H1 (cell line): ENCODE measurements around the gene ABCA13. TPM values are rescaled to one million over a fixed set of nuclear protein-coding genes. Genes with fewer than 3 reads are reported as not detected.

Experiments used
- CTCF ChIA-PET: fragments of 300-600 bp; sonication (Branson Sonifier 250); formaldehyde crosslinking; loops from one replicate; lab custom pipeline; 2021; ENCODE audit not compliant: partially characterized antibody; lab: Charles Lee
- POLR2A ChIA-PET: fragments of 300-600 bp; sonication (Branson Sonifier 250); formaldehyde crosslinking; loops from one replicate; lab custom pipeline; 2021; ENCODE audit warnings: inconsistent platforms; ENCODE audit not compliant: partially characterized antibody; lab: Charles Lee
- DNase-seq, 2 experiments: peaks; one replicate each; pipeline versions ENCODE4 v3.0.0 to v3.0.0-alpha.2; 2010 to 2022; ENCODE audit warnings: low spot score in 2 of 2, low read depth in 1 of 2, mixed read lengths in 1 of 2
- FAIRE-seq: peaks from 2 replicates; lab custom pipeline; 2011; peaks lifted over from hg19 to GRCh38; lab: Jason Lieb, UNC
- H2AFZ ChIP-seq: 2 replicates; pipeline ENCODE4 v1.8.1; 2012; ENCODE audit warnings: low read length, inconsistent platforms
- H2AK5ac ChIP-seq: 2 replicates; pipeline ENCODE4 v1.6.1; 2013; ENCODE audit warnings: low read depth, low read length
- H2BK120ac ChIP-seq: replicated peaks from 2 replicates; pipeline ENCODE3; 2013; ENCODE audit warnings: low read depth, low read length, inconsistent platforms
- H2BK12ac ChIP-seq: 2 replicates; pipeline ENCODE4 v1.6.1; 2013; ENCODE audit warnings: low read depth, low read length
- H2BK15ac ChIP-seq: 2 replicates; pipeline ENCODE4 v1.6.1; 2013; ENCODE audit warnings: low read length
- H2BK20ac ChIP-seq: 2 replicates; pipeline ENCODE4 v1.6.1; 2013; ENCODE audit warnings: low read length
- H2BK5ac ChIP-seq: 2 replicates; pipeline ENCODE4 v1.6.1; 2013; ENCODE audit warnings: low read depth, low read length
- H3K14ac ChIP-seq: 2 replicates; pipeline ENCODE4 v1.6.1; 2013; ENCODE audit warnings: inconsistent platforms; ENCODE audit not compliant: insufficient read length
- H3K18ac ChIP-seq: 2 replicates; pipeline ENCODE4 v1.6.1; 2013; ENCODE audit warnings: low read length; ENCODE audit errors: extremely low read depth
- H3K23ac ChIP-seq: 2 replicates; pipeline ENCODE4 v1.6.1; 2013; ENCODE audit warnings: inconsistent platforms; ENCODE audit not compliant: insufficient read length
- H3K23me2 ChIP-seq: 2 replicates; pipeline ENCODE4 v1.6.1; 2013; ENCODE audit warnings: low read depth, low read length
- H3K27ac ChIP-seq: 2 replicates; pipeline ENCODE4 v1.6.1; 2011; ENCODE audit warnings: low read depth, low read length, inconsistent platforms
- H3K27me3 ChIP-seq, 4 experiments: replicated peaks in 1 of 4; 1 replicate in 1 of 4; 2 replicates in 3 of 4; pipeline versions ENCODE4 v1.6.1 to v1.8.1; 2011 to 2013; ENCODE audit warnings: low read length in 3 of 4, mild to moderate bottlenecking in 3 of 4, inconsistent platforms in 2 of 4, mixed read lengths in 2 of 4, moderate library complexity in 1 of 4; ENCODE audit not compliant: control insufficient read depth in 3 of 4, insufficient read depth in 3 of 4; ENCODE audit errors: extremely low read depth in 1 of 4
- H3K36me3 ChIP-seq, 4 experiments: 2 replicates each; pipeline versions ENCODE4 v1.6.1 to v1.8.1; 2011 to 2013; ENCODE audit warnings: mild to moderate bottlenecking in 4 of 4, low read length in 3 of 4, moderate library complexity in 2 of 4, control low read depth in 1 of 4, inconsistent platforms in 1 of 4; ENCODE audit not compliant: insufficient read depth in 4 of 4, control insufficient read depth in 2 of 4
- H3K4ac ChIP-seq: replicated peaks from 2 replicates; pipeline ENCODE3; 2013; ENCODE audit warnings: low read length, low read depth, mixed read lengths, inconsistent platforms; ENCODE audit not compliant: insufficient read length
- H3K4me1 ChIP-seq, 4 experiments: replicated peaks in 1 of 4; 1 replicate in 1 of 4; 2 replicates in 3 of 4; pipeline versions ENCODE4 v1.6.1 to v1.8.1; 2011 to 2013; ENCODE audit warnings: low read length in 3 of 4, inconsistent platforms in 2 of 4, mixed read lengths in 1 of 4; ENCODE audit not compliant: insufficient read depth in 4 of 4, control insufficient read depth in 3 of 4
- H3K4me2 ChIP-seq, 2 experiments: 2 replicates each; pipeline versions ENCODE4 v1.6.1 to v1.8.1; 2011 to 2013; ENCODE audit warnings: low read depth in 2 of 2, low read length in 2 of 2, control low read depth in 1 of 2, inconsistent platforms in 1 of 2, mild to moderate bottlenecking in 1 of 2; ENCODE audit not compliant: insufficient read depth in 1 of 2
- H3K4me3 ChIP-seq, 4 experiments: fragments of 200-600, 300-600 bp in 1 of 4; sonication (generic), shearing (Covaris generic), sonication (Bioruptor Twin) in 1 of 4; 2 replicates each; pipeline versions ENCODE4 v1.5.1 to v1.8.1; 2011 to 2016; ENCODE audit warnings: low read length in 4 of 4, low read depth in 3 of 4, control low read depth in 2 of 4, inconsistent platforms in 2 of 4, mild to moderate bottlenecking in 2 of 4, mixed read lengths in 1 of 4, moderate library complexity in 1 of 4; ENCODE audit not compliant: insufficient read depth in 2 of 4; ENCODE audit errors: extremely low read depth in 1 of 4
- H3K56ac ChIP-seq: replicated peaks from 2 replicates; pipeline ENCODE3; 2013; ENCODE audit warnings: low read depth, mild to moderate bottlenecking, mixed read lengths, low read length, inconsistent platforms; ENCODE audit not compliant: insufficient read length
- H3K79me1 ChIP-seq: 2 replicates; pipeline ENCODE4 v1.6.1; 2013; ENCODE audit warnings: low read depth, low read length, control low read depth
- H3K79me2 ChIP-seq, 2 experiments: 2 replicates each; pipeline versions ENCODE4 v1.6.1 to v1.8.1; 2012 to 2013; ENCODE audit warnings: low read length in 2 of 2, mild to moderate bottlenecking in 2 of 2, inconsistent platforms in 1 of 2; ENCODE audit not compliant: insufficient read depth in 2 of 2, control insufficient read depth in 1 of 2
- H3K9ac ChIP-seq, 4 experiments: replicated peaks in 1 of 4; 1 replicate in 1 of 4; 2 replicates in 3 of 4; pipeline versions ENCODE4 v1.6.1 to v1.8.1; 2011 to 2013; ENCODE audit warnings: low read depth in 3 of 4, low read length in 3 of 4, control low read depth in 2 of 4, mild to moderate bottlenecking in 2 of 4, moderate library complexity in 2 of 4, inconsistent platforms in 1 of 4; ENCODE audit errors: extremely low read depth in 1 of 4
- H3K9me3 ChIP-seq, 2 experiments: 2 replicates each; pipeline versions ENCODE4 v1.6.1 to v1.8.1; 2012 to 2013; ENCODE audit warnings: mild to moderate bottlenecking in 2 of 2, moderate library complexity in 2 of 2, control low read depth in 1 of 2, inconsistent platforms in 1 of 2, low read depth in 1 of 2, low read length in 1 of 2, mixed read lengths in 1 of 2; ENCODE audit not compliant: insufficient read depth in 2 of 2
- H4K20me1 ChIP-seq, 2 experiments: replicated peaks in 1 of 2; 2 replicates each; pipeline versions ENCODE3 to v1.8.1; 2011 to 2013; ENCODE audit warnings: inconsistent platforms in 2 of 2, low read length in 2 of 2, mild to moderate bottlenecking in 1 of 2; ENCODE audit not compliant: insufficient read depth in 2 of 2, control insufficient read depth in 1 of 2
- H4K5ac ChIP-seq: 2 replicates; pipeline ENCODE4 v1.6.1; 2013; ENCODE audit warnings: low read length, low read depth, mixed read lengths, inconsistent platforms; ENCODE audit not compliant: insufficient read length
- H4K8ac ChIP-seq: 2 replicates; pipeline ENCODE4 v1.8.0; 2013; ENCODE audit warnings: mild to moderate bottlenecking, moderate library complexity, low read length, inconsistent platforms; ENCODE audit not compliant: insufficient read depth; ENCODE audit errors: extremely low read depth
- H4K91ac ChIP-seq: replicated peaks from 2 replicates; pipeline ENCODE3; 2013; ENCODE audit warnings: low read length, mixed read lengths, inconsistent platforms; ENCODE audit not compliant: insufficient read length
- BCL11A ChIP-seq, 2 experiments: IDR thresholded peaks; one replicate each; pipeline ENCODE4 v1.6.1; 2011; ENCODE audit warnings: low read depth in 2 of 2, low read length in 2 of 2, mild to moderate bottlenecking in 2 of 2
- CBX8 ChIP-seq: fragments of 300-800, 300-1000 bp; sonication (generic); IDR thresholded peaks from 2 replicates; pipeline ENCODE4 v1.7.1; 2016; ENCODE audit warnings: low read depth, low read length, borderline replicate concordance
- EZH2 ChIP-seq: fragments of 200-600 bp; sonication (generic); IDR thresholded peaks from 2 replicates; pipeline ENCODE4 v1.7.1; 2012; ENCODE audit warnings: low read depth, mild to moderate bottlenecking, moderate library complexity, low read length, inconsistent platforms; ENCODE audit not compliant: severe bottlenecking
- KDM4A ChIP-seq: IDR thresholded peaks from one replicate; pipeline ENCODE4 v1.7.1; 2012; ENCODE audit warnings: low read depth, mild to moderate bottlenecking, moderate library complexity, low read length, inconsistent platforms; ENCODE audit not compliant: severe bottlenecking
- NRF1 ChIP-seq: IDR thresholded peaks from 2 replicates; pipeline ENCODE4 v1.6.1; 2011; ENCODE audit warnings: mild to moderate bottlenecking, low read depth, low read length, improper control_type of control experiment
- POLR2A ChIP-seq, 2 experiments: IDR thresholded peaks; 1 replicate in 1 of 2; 2 replicates in 1 of 2; pipeline ENCODE4 v1.6.1; 2011; ENCODE audit warnings: low read depth in 2 of 2, low read length in 2 of 2, mild to moderate bottlenecking in 2 of 2; ENCODE audit errors: control extremely low read depth in 1 of 2
- POLR2AphosphoS5 ChIP-seq: IDR thresholded peaks from 2 replicates; pipeline ENCODE4 v1.6.1; 2011; ENCODE audit warnings: low read depth, low read length
- POU5F1 ChIP-seq: IDR thresholded peaks from 2 replicates; pipeline ENCODE4 v1.6.1; 2011; ENCODE audit warnings: low read depth, mild to moderate bottlenecking, low read length, moderate library complexity
- RAD21 ChIP-seq, 2 experiments: IDR thresholded peaks in 1 of 2; conservative IDR thresholded peaks in 1 of 2; 2 replicates each; pipeline ENCODE4 v1.6.1; 2011; ENCODE audit warnings: low read depth in 2 of 2, low read length in 2 of 2, improper control_type of control experiment in 1 of 2, inconsistent platforms in 1 of 2, mild to moderate bottlenecking in 1 of 2, moderate library complexity in 1 of 2
- SIN3A ChIP-seq, 2 experiments: IDR thresholded peaks in 1 of 2; conservative IDR thresholded peaks in 1 of 2; 2 replicates each; pipeline ENCODE4 v1.6.1; 2011 to 2012; ENCODE audit warnings: low read length in 2 of 2, improper control_type of control experiment in 1 of 2, low read depth in 1 of 2, mild to moderate bottlenecking in 1 of 2
- SRF ChIP-seq: IDR thresholded peaks from 2 replicates; pipeline ENCODE4 v1.6.1; 2011; ENCODE audit warnings: mild to moderate bottlenecking, low read depth, low read length, moderate library complexity
- USF2 ChIP-seq: IDR thresholded peaks from 2 replicates; pipeline ENCODE4 v1.6.1; 2011; ENCODE audit warnings: low read length, improper control_type of control experiment
- YY1 ChIP-seq: IDR thresholded peaks from 2 replicates; pipeline ENCODE4 v1.6.1; 2011; ENCODE audit warnings: low read depth, mild to moderate bottlenecking, low read length
- ZNF274 ChIP-seq: IDR thresholded peaks from 2 replicates; pipeline ENCODE4 v1.7.0; 2012; ENCODE audit warnings: low read length, borderline replicate concordance; ENCODE audit errors: extremely low read depth
- WGBS, 2 experiments: shearing (Covaris generic) in 1 of 2; methylation state at CpG; one replicate each; pipeline versions ENCODE4 v1.1.6 to v1.1.7; 2013 to 2015; ENCODE audit warnings: low lambda C conversion rate in 2 of 2, mixed read lengths in 2 of 2, inconsistent platforms in 1 of 2, low coverage in 1 of 2, missing lambda C conversion rate in 1 of 2; ENCODE audit not compliant: insufficient replicate concordance in 2 of 2, insufficient coverage in 1 of 2, insufficient read length in 1 of 2; ENCODE audit errors: extremely low coverage in 1 of 2, missing lambda C conversion rate in 1 of 2; 5-methylcytosine and 5-hydroxymethylcytosine counted together
- polyA plus RNA-seq, 7 experiments: library from polyadenylated mRNA; depleted of rRNA in 3 of 7; stranded (reverse) in 5 of 7; unstranded in 2 of 7; fragments of >200 nt in 5 of 7; fragments of 200-250 nt in 2 of 7; gene quantifications; 1 replicate in 5 of 7; 2 replicates in 1 of 7; 4 replicates in 1 of 7; pipeline versions ENCODE4 v1.2.1 to v1.2.3, GENCODE V29; 2011 to 2013; ENCODE audit warnings: missing spikeins in 2 of 7, mixed read lengths in 2 of 7
- total RNA-seq: library from RNA; stranded (reverse); fragmentation: NEBNext Ultra II Directional; extraction: Animal tissue kit (Norgen Biotek cat#: 25700); gene quantifications from 2 replicates; pipeline ENCODE4 v1.2.1, GENCODE V29; 2021

ABCA13 gene
- total and polyA plus RNA-seq, 2 of the 8 experiments (the other 6 are each of a cell fraction or from before 2014, with no cell fraction given): 0.07 to 0.09 TPM

- POLR2A ChIA-PET: no interaction called here
- Histone ChIP-seq H3K27me3 (no peaks in the 10 kb centered on the region), H3K23me2 (no peaks in the 10 kb centered on the region), H3K4me2 (no peak overlapping the region), H3K14ac (no peak overlapping the region), H3K23ac (no peak overlapping the region), H3K56ac (no peak overlapping the region), H3K4ac (no peak overlapping the region), H3K79me2 (no peaks in the 10 kb centered on the region), H2AK5ac (no peak overlapping the region), H2BK12ac (no peak overlapping the region), H3K27ac (no peak overlapping the region), H4K5ac (no peak overlapping the region), H4K8ac (no peak overlapping the region), H3K4me3 (no peak overlapping the region), H3K36me3 (no peaks in the 10 kb centered on the region), H3K9ac (no peak overlapping the region), H2BK20ac (no peak overlapping the region), H2AFZ (no peak overlapping the region), H3K18ac (no peak overlapping the region), H3K79me1 (no peaks in the 10 kb centered on the region), H4K20me1 (no peaks in the 10 kb centered on the region), H3K9me3 (no peaks in the 10 kb centered on the region), H2BK15ac (no peak overlapping the region), H4K91ac (no peak overlapping the region), H3K4me1 (no peaks in the 10 kb centered on the region), H2BK5ac (no peak overlapping the region), H2BK120ac (no peak overlapping the region)
- WGBS, 2 experiments: 97% methylated on average over 2 of the region's 2 CpGs; no CpG with 5 or more reads in 1 of the 2 experiments
- no peak for DNase-seq
- FAIRE-seq: no peak
- CTCF ChIA-PET: no interaction called here
- TF ChIP-seq SIN3A (conservative IDR thresholded peaks at IDR 0.05 in 1 of 2, IDR thresholded peaks at IDR 0.05 in 1 of 2; ENCODE audit: low read depth in 1 of 2, low read length in 2 of 2) (no peak), BCL11A (IDR thresholded peaks at IDR 0.05; ENCODE audit: low read depth in 2 of 2, low read length in 2 of 2) (no peak), SRF (no peak), EZH2 (no peak), POU5F1 (no peak), CBX8 (no peak), RAD21 (IDR thresholded peaks at IDR 0.05 in 1 of 2, conservative IDR thresholded peaks at IDR 0.05 in 1 of 2; ENCODE audit: low read depth in 2 of 2, low read length in 2 of 2) (no peak), USF2 (no peak), POLR2AphosphoS5 (no peak), NRF1 (no peak), POLR2A (IDR thresholded peaks at IDR 0.05; ENCODE audit: control extremely low read depth in 1 of 2, low read depth in 2 of 2, low read length in 2 of 2) (no peak), ZNF274 (no peak), YY1 (no peak), KDM4A (no peak)
Measured at GRCh38 chr7:48280100-48280499, 108.8 kb downstream of the ABCA13 start.
